Measurements from ENCODE around the gene AHDC1.

DNA sequence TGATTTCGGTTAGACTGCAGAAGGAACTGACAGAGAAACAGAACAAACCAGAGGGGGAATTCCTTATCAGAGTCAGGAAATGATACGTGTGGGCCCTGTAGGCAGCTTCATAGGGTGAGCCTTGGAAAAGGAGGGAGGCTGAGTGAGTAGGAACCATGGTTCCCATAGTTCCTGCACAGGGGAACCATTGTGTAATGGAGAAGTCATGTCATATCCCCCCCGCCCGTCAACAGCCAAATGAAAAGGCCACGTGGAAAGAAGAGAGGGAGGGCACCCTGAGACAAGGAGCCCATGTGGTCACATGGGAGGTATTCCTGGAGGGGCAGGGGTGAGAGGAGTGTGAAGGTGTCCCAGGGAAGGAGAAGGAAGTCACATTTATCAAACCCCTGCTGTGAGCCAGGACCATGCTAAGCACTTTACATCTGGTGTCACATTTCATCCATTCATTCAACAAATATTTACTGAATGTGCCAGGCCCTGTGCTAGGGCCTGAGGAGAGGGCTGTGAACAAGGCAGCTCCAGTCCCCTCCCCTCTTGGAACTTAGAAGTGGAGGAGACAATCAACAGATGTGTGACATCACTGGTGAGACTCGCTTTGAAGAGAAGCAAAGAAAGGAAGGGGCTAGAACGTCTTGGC is 46.7 kb upstream of the AHDC1 start:
- TF ChIP-seq, protein P1, sequence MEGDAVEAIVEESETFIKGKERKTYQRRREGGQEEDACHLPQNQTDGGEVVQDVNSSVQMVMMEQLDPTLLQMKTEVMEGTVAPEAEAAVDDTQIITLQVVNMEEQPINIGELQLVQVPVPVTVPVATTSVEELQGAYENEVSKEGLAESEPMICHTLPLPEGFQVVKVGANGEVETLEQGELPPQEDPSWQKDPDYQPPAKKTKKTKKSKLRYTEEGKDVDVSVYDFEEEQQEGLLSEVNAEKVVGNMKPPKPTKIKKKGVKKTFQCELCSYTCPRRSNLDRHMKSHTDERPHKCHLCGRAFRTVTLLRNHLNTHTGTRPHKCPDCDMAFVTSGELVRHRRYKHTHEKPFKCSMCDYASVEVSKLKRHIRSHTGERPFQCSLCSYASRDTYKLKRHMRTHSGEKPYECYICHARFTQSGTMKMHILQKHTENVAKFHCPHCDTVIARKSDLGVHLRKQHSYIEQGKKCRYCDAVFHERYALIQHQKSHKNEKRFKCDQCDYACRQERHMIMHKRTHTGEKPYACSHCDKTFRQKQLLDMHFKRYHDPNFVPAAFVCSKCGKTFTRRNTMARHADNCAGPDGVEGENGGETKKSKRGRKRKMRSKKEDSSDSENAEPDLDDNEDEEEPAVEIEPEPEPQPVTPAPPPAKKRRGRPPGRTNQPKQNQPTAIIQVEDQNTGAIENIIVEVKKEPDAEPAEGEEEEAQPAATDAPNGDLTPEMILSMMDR (IDR thresholded peaks at IDR 0.05) = no peak
- TF ChIP-seq POLR2A (IDR thresholded peaks at IDR 0.05) (no peak), POLR2AphosphoS5 (IDR thresholded peaks at IDR 0.05) (no peak), EP300 (IDR thresholded peaks at IDR 0.05) (no peak)

Measured in stomach (tissue), 4 donors.